GM13976 (cell line): ENCODE measurements around the gene VRK1.

ENCODE experiments used
- DNase-seq: peaks from one replicate; pipeline ENCODE4 v3.0.0; 2012; ENCODE audit warnings: low spot score
- in situ Hi-C: fragments of 300-500 bp; cut with MboI; formaldehyde crosslinking; loops from one replicate; pipeline ENCODE4 v1.12.0; 2022; ENCODE audit warnings: low sequenced_read_pairs, mixed read lengths, inconsistent platforms; ENCODE audit not compliant: unreplicated experiment
- TF ChIP-seq, protein P1 (sequence below): IDR thresholded peaks from 2 replicates; pipeline ENCODE4 v1.5.1; 2012; ENCODE audit warnings: borderline replicate concordance, mild to moderate bottlenecking; ENCODE audit not compliant: insufficient read depth; ENCODE audit errors: extremely low read depth, missing control alignments, control extremely low read depth

The VRK1 gene

DNA sequence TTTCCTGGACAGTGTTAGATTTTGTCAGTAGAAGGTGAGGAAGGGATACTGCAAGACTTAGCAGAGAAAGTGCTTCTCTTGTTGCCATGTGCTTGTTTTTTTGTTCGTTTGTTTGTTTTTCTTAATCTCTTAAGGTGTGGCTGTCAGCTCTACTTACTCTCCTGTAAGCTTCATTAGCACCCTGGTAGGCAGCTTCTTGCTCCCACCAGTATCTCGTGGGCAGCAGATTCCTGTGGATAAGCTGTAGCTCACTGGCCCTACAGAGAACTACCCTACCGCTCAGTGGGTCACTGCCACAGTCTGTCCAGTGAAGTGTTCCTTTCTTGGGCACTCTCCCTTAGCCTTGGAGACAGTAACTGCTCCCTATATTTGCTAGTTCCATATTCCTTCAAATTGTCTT lies 30.1 kb downstream of the VRK1 start:
- DNase-seq: no peak
- in situ Hi-C loops: no loop called here
- TF ChIP-seq, protein P1, sequence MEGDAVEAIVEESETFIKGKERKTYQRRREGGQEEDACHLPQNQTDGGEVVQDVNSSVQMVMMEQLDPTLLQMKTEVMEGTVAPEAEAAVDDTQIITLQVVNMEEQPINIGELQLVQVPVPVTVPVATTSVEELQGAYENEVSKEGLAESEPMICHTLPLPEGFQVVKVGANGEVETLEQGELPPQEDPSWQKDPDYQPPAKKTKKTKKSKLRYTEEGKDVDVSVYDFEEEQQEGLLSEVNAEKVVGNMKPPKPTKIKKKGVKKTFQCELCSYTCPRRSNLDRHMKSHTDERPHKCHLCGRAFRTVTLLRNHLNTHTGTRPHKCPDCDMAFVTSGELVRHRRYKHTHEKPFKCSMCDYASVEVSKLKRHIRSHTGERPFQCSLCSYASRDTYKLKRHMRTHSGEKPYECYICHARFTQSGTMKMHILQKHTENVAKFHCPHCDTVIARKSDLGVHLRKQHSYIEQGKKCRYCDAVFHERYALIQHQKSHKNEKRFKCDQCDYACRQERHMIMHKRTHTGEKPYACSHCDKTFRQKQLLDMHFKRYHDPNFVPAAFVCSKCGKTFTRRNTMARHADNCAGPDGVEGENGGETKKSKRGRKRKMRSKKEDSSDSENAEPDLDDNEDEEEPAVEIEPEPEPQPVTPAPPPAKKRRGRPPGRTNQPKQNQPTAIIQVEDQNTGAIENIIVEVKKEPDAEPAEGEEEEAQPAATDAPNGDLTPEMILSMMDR: no peak

DNA sequence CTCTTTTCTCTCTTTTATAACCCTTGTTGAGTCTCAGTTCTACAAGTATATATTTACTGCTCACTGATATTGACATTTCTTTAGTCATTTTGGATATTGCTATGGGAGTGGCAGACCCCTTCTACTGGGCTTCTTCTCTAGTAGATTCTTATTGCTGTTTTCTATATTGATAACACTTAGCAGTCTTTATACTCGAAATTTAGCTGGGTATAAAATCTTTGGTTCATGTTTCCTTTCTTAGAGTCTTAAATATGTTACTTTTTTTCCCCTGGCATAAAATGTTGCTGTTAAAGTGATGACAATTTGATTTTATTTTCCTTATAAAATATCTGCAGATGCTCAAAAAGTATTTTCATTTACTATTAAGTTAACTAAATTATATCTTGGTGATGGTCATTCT lies 32.6 kb downstream of the VRK1 start:
- TF ChIP-seq, protein P1: no peak
- no peak for DNase-seq
- in situ Hi-C loops: no loop called here

DNA sequence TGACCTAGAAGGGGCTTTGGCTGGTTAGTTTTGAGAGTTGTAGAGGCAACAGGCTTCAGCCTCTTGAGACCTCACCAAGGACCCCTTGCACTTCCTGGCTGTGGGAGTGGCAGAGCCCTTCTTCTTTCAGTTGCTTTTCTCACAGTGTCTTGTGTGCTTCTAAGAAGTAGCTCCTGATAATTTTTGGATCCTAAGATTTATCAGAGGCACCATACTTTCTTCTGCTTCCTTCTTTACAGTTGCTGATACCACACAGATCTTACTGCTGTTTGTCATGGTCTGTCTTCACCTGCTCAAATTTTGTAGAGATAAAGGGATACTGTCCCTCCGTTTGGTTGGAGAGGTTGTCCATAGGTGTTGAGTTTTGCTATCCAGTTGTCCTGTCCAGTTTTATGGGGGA lies 33.8 kb downstream of the VRK1 start:
- no peak for DNase-seq
- in situ Hi-C loops: no loop called here
- TF ChIP-seq, protein P1: no peak

DNA sequence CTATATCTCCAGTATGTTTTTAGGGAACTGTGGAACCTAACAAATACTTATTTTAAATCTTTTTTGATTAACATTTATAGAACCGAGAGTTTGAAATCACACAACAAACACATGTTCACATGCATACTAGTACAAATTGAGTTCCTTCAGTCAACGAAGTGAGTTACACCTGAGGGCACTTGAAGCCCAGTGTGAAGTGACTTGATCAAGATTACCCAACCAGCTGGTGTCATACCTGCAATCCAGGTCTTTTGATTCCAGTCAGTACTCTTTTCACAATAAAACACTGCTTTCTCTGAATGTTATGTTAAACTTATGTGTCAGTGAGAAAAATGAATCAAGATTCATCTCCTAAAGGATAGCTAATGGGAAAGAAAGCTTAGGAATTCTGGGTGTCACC lies 35.2 kb downstream of the VRK1 start:
- DNase-seq: no peak
- TF ChIP-seq, protein P1: no peak
- in situ Hi-C loops: no loop called here

DNA sequence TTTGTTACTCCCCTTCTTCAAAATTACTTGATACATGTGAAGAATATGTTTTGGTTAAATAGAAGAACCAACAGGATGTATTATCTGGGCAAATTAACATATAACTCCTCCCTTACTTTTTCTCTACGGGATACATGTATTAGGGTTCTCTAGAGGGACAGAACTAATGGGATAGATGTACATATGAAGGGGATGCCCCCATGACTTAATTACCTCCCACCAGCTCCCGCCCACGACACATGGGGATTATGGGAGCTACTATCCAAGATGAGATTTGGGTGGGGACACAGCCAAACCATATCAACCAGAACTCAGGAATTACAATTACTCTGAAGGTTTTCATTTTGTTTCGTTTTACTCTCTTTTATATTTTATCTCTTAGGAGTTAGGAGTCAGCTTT lies 41.3 kb downstream of the VRK1 start:
- in situ Hi-C loops: no loop called here
- TF ChIP-seq, protein P1: no peak
- DNase-seq: no peak

DNA sequence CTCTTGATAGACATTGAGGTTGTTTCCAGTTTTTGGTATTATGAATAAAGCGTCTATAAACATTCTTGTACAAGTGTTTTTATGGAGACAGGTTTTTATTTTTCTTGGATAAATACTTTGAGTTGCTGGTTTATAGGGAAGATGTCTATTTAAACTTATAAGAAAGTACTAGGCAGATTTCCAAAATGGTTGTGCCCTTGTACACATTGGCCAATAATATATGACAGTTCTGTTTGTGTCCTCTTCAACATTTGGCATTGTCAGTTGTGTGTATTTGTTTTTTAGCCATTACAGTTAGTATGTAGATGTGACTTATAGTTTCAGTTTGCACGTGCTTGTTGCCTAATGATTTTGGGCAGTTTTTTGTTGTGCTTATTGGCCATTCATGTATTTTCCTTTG lies 42.1 kb downstream of the VRK1 start:
- TF ChIP-seq, protein P1: no peak
- DNase-seq: no peak
- in situ Hi-C loops: no loop called here

DNA sequence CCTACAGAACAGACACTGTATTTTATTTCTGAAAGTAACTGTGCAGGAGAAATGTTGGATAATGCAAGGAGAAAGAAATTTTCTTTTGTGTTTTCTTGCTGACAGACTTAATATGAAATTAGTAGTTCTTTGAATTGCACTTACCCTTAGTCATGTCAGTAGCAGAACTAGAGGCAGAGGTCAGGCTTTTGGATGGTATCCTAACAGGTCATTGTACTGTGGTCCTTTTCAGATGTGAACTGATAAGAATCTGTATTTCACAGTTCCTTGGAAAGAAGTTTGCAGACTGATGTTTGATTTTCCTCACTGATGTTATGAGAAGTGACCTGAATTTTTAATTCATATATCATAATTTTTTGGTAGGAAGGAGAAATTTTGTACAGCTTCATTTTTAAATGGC lies 46.0 kb downstream of the VRK1 start:
- DNase-seq: no peak
- in situ Hi-C loops: no loop called here
- TF ChIP-seq, protein P1: no peak
